Measurements from ENCODE around the gene IREB2. TPM values are rescaled to one million over a fixed set of nuclear protein-coding genes. Genes with fewer than 3 reads are reported as not detected.

The IREB2 gene
- polyA plus RNA-seq, 3 donors, result 11.7 to 25.5 (median 16.7) TPM

DNA sequence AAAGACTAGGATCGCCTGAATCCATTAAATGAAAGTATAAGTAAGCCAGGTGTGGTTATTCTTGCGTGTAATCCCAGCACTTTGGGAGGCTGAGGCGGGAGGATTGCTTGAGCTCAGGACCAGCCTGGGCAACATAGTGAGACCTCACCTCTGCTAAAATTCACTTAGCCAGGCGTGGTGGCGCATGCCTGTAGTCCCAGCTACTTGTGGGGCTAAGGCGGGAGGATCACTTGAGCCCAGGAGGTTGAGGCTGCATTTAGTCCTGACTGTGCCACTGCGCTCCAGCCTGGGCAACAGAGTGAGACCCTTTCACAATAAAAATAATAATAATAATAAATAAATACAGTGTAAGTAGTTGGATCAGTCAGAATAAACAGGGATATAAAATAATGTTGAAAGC is 43.9 kb downstream of the IREB2 start:
- Histone ChIP-seq H4K20me1 (ENCODE audit: insufficient read depth, low read length) (no peaks in the 10 kb centered on the region), H3K4me2 (replicated peaks; ENCODE audit: extremely low read depth, low read length, poor library complexity, severe bottlenecking) (no peak overlapping the region), H3K9me3 (replicated peaks in 1 of 2; ENCODE audit: control insufficient read depth in 1 of 2, insufficient read depth in 1 of 2, low read length in 2 of 2) (no peaks in the 10 kb centered on the region), H2AFZ (ENCODE audit: insufficient read depth, low read depth, low read length, poor library complexity, severe bottlenecking) (no peak overlapping the region), H3K36me3 (replicated peaks in 1 of 2; ENCODE audit: control insufficient read depth in 1 of 2, insufficient read depth in 2 of 2, low read length in 2 of 2) (peaks cover 73 to 83% of the 10 kb centered on the region in 2 donors), H3K4me1 (ENCODE audit: control insufficient read depth in 1 of 2, insufficient read depth in 2 of 2, low read length in 2 of 2) (no peaks in the 10 kb centered on the region), H3K27ac (ENCODE audit: low read depth in 1 of 2, low read length in 2 of 2) (no peak overlapping the region), H3K4me3 (replicated peaks in 1 of 3; ENCODE audit: low read depth in 2 of 3, low read length in 3 of 3) (no peak overlapping the region), H3K9ac (ENCODE audit: insufficient read depth, low read length, poor library complexity, severe bottlenecking) (no peak overlapping the region), H3K27me3 (ENCODE audit: control insufficient read depth in 2 of 2, insufficient read depth in 2 of 2, low read length in 2 of 2) (no peaks in the 10 kb centered on the region), H3K79me2 (ENCODE audit: insufficient read depth, low read length) (no peaks in the 10 kb centered on the region)
- H3K4me3 Mint-ChIP-seq, result no peak overlapping the region
- H3K36me3 Mint-ChIP-seq, result peaks cover 63 to 89% of the 10 kb centered on the region in 2 donors
- TF ChIP-seq, protein P1, sequence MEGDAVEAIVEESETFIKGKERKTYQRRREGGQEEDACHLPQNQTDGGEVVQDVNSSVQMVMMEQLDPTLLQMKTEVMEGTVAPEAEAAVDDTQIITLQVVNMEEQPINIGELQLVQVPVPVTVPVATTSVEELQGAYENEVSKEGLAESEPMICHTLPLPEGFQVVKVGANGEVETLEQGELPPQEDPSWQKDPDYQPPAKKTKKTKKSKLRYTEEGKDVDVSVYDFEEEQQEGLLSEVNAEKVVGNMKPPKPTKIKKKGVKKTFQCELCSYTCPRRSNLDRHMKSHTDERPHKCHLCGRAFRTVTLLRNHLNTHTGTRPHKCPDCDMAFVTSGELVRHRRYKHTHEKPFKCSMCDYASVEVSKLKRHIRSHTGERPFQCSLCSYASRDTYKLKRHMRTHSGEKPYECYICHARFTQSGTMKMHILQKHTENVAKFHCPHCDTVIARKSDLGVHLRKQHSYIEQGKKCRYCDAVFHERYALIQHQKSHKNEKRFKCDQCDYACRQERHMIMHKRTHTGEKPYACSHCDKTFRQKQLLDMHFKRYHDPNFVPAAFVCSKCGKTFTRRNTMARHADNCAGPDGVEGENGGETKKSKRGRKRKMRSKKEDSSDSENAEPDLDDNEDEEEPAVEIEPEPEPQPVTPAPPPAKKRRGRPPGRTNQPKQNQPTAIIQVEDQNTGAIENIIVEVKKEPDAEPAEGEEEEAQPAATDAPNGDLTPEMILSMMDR (IDR thresholded peaks at IDR 0.05), result no peak
- no peaks in the 10 kb centered on the region for H3K9me3 Mint-ChIP-seq
- no peak for DNase-seq
- no peaks in the 10 kb centered on the region for H3K4me1 Mint-ChIP-seq
- WGBS (ENCODE audit: insufficient coverage), result 86% methylated on average over 2 of the region's 7 CpGs
- no peak overlapping the region for H3K27ac Mint-ChIP-seq
- H3K27me3 Mint-ChIP-seq (ENCODE audit: low read depth in 3 of 3), result peaks cover 0 to 2% (median 0%) of the 10 kb centered on the region in 3 donors
- intact Hi-C loops (cut with micrococcal nuclease), result loop anchor here in 1 of 2 donors (2.0 kb wide), 1 partner anchor 173 kb away; no protein-coding TSS in a partner anchor

DNA sequence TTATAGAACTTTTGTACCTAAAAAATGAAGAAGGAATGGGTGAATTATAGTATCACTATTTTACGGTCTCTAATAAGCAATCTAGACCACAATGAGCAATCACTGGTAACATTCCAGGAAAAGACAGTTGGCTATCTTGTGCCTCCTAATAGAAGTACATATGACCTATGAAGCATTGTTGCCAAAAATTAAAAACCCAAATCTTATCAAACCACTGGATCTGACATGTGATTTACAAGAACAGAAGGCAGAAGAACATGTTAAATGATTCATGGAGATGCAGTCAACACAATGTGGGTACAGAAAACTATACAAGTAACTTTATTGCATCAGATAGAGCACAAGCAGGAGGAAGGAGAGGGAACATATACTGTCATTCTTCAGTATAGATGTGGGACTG is 54.9 kb downstream of the IREB2 start:
- Mint-ChIP-seq H3K9me3 (no peaks in the 10 kb centered on the region), H3K4me1 (no peaks in the 10 kb centered on the region), H3K36me3 (peaks cover 79 to 96% of the 10 kb centered on the region in 2 donors), H3K27me3 (ENCODE audit: low read depth in 3 of 3) (peaks cover 0 to 1% (median 0%) of the 10 kb centered on the region in 3 donors), H3K27ac (peak overlapping the region in 1 of 7 donors; percentile 78), H3K4me3 (no peak overlapping the region)
- H3K9ac ChIP-seq (ENCODE audit: insufficient read depth, low read length, poor library complexity, severe bottlenecking), result no peak overlapping the region
- H3K27me3 ChIP-seq (ENCODE audit: control insufficient read depth in 2 of 2, insufficient read depth in 2 of 2, low read length in 2 of 2), result no peaks in the 10 kb centered on the region
- H3K4me2 ChIP-seq (replicated peaks; ENCODE audit: extremely low read depth, low read length, poor library complexity, severe bottlenecking), result no peak overlapping the region
- TF ChIP-seq, protein P1 (IDR thresholded peaks at IDR 0.05), result no peak
- intact Hi-C loops (cut with micrococcal nuclease), result no loop called here
- no peak overlapping the region for H2AFZ ChIP-seq (ENCODE audit: insufficient read depth, low read depth, low read length, poor library complexity, severe bottlenecking)
- H3K9me3 ChIP-seq (replicated peaks in 1 of 2; ENCODE audit: control insufficient read depth in 1 of 2, insufficient read depth in 1 of 2, low read length in 2 of 2), result no peaks in the 10 kb centered on the region
- H4K20me1 ChIP-seq (ENCODE audit: insufficient read depth, low read length), result no peaks in the 10 kb centered on the region
- H3K27ac ChIP-seq (ENCODE audit: low read depth in 1 of 2, low read length in 2 of 2), result no peak overlapping the region
- H3K36me3 ChIP-seq (replicated peaks in 1 of 2; ENCODE audit: control insufficient read depth in 1 of 2, insufficient read depth in 2 of 2, low read length in 2 of 2), result peaks cover 91 to 99% of the 10 kb centered on the region in 2 donors
- H3K4me3 ChIP-seq (replicated peaks in 1 of 3; ENCODE audit: low read depth in 2 of 3, low read length in 3 of 3), result no peak overlapping the region
- H3K79me2 ChIP-seq (ENCODE audit: insufficient read depth, low read length), result no peaks in the 10 kb centered on the region
- no CpG with 5 or more reads among the region's 1 CpG for WGBS (ENCODE audit: insufficient coverage)
- DNase-seq, result no peak
- no peaks in the 10 kb centered on the region for H3K4me1 ChIP-seq (ENCODE audit: control insufficient read depth in 1 of 2, insufficient read depth in 2 of 2, low read length in 2 of 2)

All from CD14-positive monocyte (primary cell).